A549 (cell line): Measurements from ENCODE around the gene VDR. TPM values are rescaled to one million over a fixed set of nuclear protein-coding genes. Genes with fewer than 3 reads are reported as not detected.

Experiments used
- ATAC-seq, 2 experiments: fragments of 200-7000 bp in 1 of 2; fragments of >200 bp in 1 of 2; cut with Nextera tagmentation in 1 of 2; cut with Tn5 transposase in 1 of 2; 3 replicates each; pipeline versions ENCODE4 v1.8.0 to v1.9.1; 2018 to 2020; ENCODE audit warnings: mild to moderate bottlenecking in 1 of 2, moderate library complexity in 1 of 2
- CTCF ChIA-PET: fragments of 300-600 bp; sonication (Branson Sonifier 250); formaldehyde crosslinking; extraction: SDS; loops from one replicate; lab custom pipeline; 2021; ENCODE audit warnings: antibody characterized with exemption, inconsistent platforms; lab: Yijun Ruan, JAX
- POLR2A ChIA-PET: fragments of 350-600 bp; formaldehyde crosslinking; extraction: SDS; loops from one replicate; lab custom pipeline; 2021; ENCODE audit warnings: antibody characterized with exemption, inconsistent platforms; lab: Yijun Ruan, JAX
- DNase-seq, 2 experiments: peaks; one replicate each; pipeline versions ENCODE4 v3.0.0 to v3.0.0-alpha.2; 2011 to 2016; ENCODE audit warnings: low read depth in 1 of 2, low spot score in 1 of 2
- FAIRE-seq: peaks from 2 replicates; lab custom pipeline; 2011; peaks lifted over from hg19 to GRCh38; lab: Jason Lieb, UNC
- H3K27ac ChIP-seq, 2 experiments: fragments of >200 bp; sonication (Bioruptor Twin); formaldehyde crosslinking; 3 replicates each; pipeline ENCODE4 v1.5.1; 2016 to 2017
- H3K4me1 ChIP-seq: fragments of >200 bp; sonication (Bioruptor Twin); formaldehyde crosslinking; 3 replicates; pipeline ENCODE4 v1.6.1; 2016
- H3K4me2 ChIP-seq: fragments of >200 bp; sonication (Bioruptor Twin); formaldehyde crosslinking; 3 replicates; pipeline ENCODE4 v1.6.1; 2016
- H3K4me3 ChIP-seq: fragments of >200 bp; sonication (Bioruptor Twin); formaldehyde crosslinking; 3 replicates; pipeline ENCODE4 v1.5.1; 2016
- H3K9me3 ChIP-seq: fragments of >200 bp; sonication (Bioruptor Twin); formaldehyde crosslinking; 3 replicates; pipeline ENCODE4 v1.6.1; 2016
- CHD4 ChIP-seq: fragments of 200-600 bp; sonication (generic); IDR thresholded peaks from 2 replicates; pipeline ENCODE4 v1.6.1; 2016; ENCODE audit warnings: antibody characterized with exemption, mild to moderate bottlenecking, borderline replicate concordance
- EHF ChIP-seq: fragments of 250-450 bp; sonication (Bioruptor Pico); IDR thresholded peaks from 2 replicates; pipeline ENCODE4 v1.5.0; 2020; ENCODE audit warnings: mild to moderate bottlenecking
- ESRRA ChIP-seq: fragments of 150-350 bp; IDR thresholded peaks from 2 replicates; pipeline ENCODE4 v1.6.1; 2014; ENCODE audit warnings: mild to moderate bottlenecking, low read length, borderline replicate concordance
- FOSB ChIP-seq: fragments of 250-450 bp; sonication (Bioruptor Pico); IDR thresholded peaks from 2 replicates; pipeline ENCODE4 v1.5.0; 2020; ENCODE audit warnings: mild to moderate bottlenecking, moderate library complexity
- FOSL2 ChIP-seq, 2 experiments: fragments of 450-650 bp in 1 of 2; fragments of >200 bp in 1 of 2; sonication (Bioruptor Twin) in 1 of 2; formaldehyde crosslinking; IDR thresholded peaks; 2 replicates each; pipeline versions ENCODE4 v1.5.0 to v1.6.1; 2016 to 2020; ENCODE audit warnings: mild to moderate bottlenecking in 1 of 2, moderate library complexity in 1 of 2
- FOXS1 ChIP-seq: fragments of 250-450 bp; sonication (Bioruptor Pico); IDR thresholded peaks from 2 replicates; pipeline ENCODE4 v1.5.0; 2020; ENCODE audit warnings: mild to moderate bottlenecking, moderate library complexity
- HDAC2 ChIP-seq: fragments of 200-600 bp; sonication (generic); IDR thresholded peaks from 2 replicates; pipeline ENCODE4 v1.6.1; 2016
- HEYL ChIP-seq: fragments of 250-450 bp; sonication (Bioruptor Pico); IDR thresholded peaks from 2 replicates; pipeline ENCODE4 v1.8.0; 2021; ENCODE audit warnings: mild to moderate bottlenecking, moderate library complexity
- JUN ChIP-seq, 2 experiments: fragments of >200 bp; sonication (Bioruptor Twin); formaldehyde crosslinking; IDR thresholded peaks; 2 replicates in 1 of 2; 3 replicates in 1 of 2; pipeline ENCODE4 v1.6.1; 2016 to 2017
- KDM1A ChIP-seq: fragments of 200-600 bp; sonication (generic); IDR thresholded peaks from 2 replicates; pipeline ENCODE4 v1.6.1; 2016; ENCODE audit warnings: low read depth, mild to moderate bottlenecking
- NFE2L2 ChIP-seq: fragments of 150-350 bp; conservative IDR thresholded peaks from 2 replicates; pipeline ENCODE4 v1.6.1; 2014; ENCODE audit warnings: low read length
- RAD21 ChIP-seq, 2 experiments: fragments of >200 bp in 1 of 2; sonication (Bioruptor Twin) in 1 of 2; formaldehyde crosslinking in 1 of 2; IDR thresholded peaks in 1 of 2; conservative IDR thresholded peaks in 1 of 2; 2 replicates in 1 of 2; 3 replicates in 1 of 2; pipeline ENCODE4 v1.6.1; 2012 to 2018; ENCODE audit warnings: inconsistent platforms in 1 of 2
- RFX5 ChIP-seq: fragments of 450-650 bp; IDR thresholded peaks from 2 replicates; pipeline ENCODE4 v1.7.1; 2014; ENCODE audit warnings: antibody characterized with exemption, mild to moderate bottlenecking, moderate library complexity
- SMC3 ChIP-seq: fragments of >200 bp; sonication (Bioruptor Twin); formaldehyde crosslinking; IDR thresholded peaks from 3 replicates; pipeline ENCODE4 v1.6.1; 2018; ENCODE audit warnings: inconsistent platforms
- ZC3H11A ChIP-seq: fragments of 450-650 bp; IDR thresholded peaks from 2 replicates; pipeline ENCODE4 v1.6.1; 2014; ENCODE audit warnings: antibody characterized with exemption, mild to moderate bottlenecking
- ZNF302 ChIP-seq: fragments of 250-450 bp; sonication (Bioruptor Pico); IDR thresholded peaks from 2 replicates; pipeline ENCODE4 v1.9.0; 2021; ENCODE audit warnings: inconsistent platforms, mild to moderate bottlenecking, moderate library complexity
- ZSCAN20 ChIP-seq: fragments of 250-450 bp; sonication (Bioruptor Pico); IDR thresholded peaks from 2 replicates; pipeline ENCODE4 v1.8.0; 2022; ENCODE audit warnings: mild to moderate bottlenecking, moderate library complexity
- WGBS: methylation state at CpG from one replicate; pipeline ENCODE4 v1.1.6; 2017; ENCODE audit errors: missing lambda C conversion rate; 5-methylcytosine and 5-hydroxymethylcytosine counted together
- polyA plus RNA-seq, 4 experiments: library from polyadenylated mRNA; depleted of rRNA in 3 of 4; stranded (reverse); fragments of >200 nt; fragmentation: RNase III in 1 of 4; extraction: RNeasy Plus Mini Kit Qiagen cat#74134 plus additional on column Dnase treatment in 1 of 4; gene quantifications; 2 replicates in 3 of 4; 3 replicates in 1 of 4; pipeline ENCODE4 v1.2.3, GENCODE V29; 2011 to 2017
- TF ChIP-seq, protein P1 (sequence below): fragments of >200 bp; sonication (Bioruptor Twin); formaldehyde crosslinking; IDR thresholded peaks from 3 replicates; pipeline ENCODE4 v1.5.1; 2016
- TF ChIP-seq, protein P2 (sequence below): fragments of 250-450 bp; sonication (Bioruptor Pico); IDR thresholded peaks from 2 replicates; pipeline ENCODE4 v1.5.0; 2020; ENCODE audit warnings: low read depth, mild to moderate bottlenecking, moderate library complexity
- TF ChIP-seq, protein P3 (sequence below): fragments of 450-650 bp; IDR thresholded peaks from 2 replicates; pipeline ENCODE4 v1.6.1; 2014; ENCODE audit warnings: antibody characterized with exemption

VDR gene
- polyA plus RNA-seq, 2 of the 4 experiments (the other 2 are of a cell fraction): 1.9 to 2.1 TPM

GRCh38 chr12:47901718-47902093, 3.1 kb downstream of the VDR start:
- Histone ChIP-seq H3K27ac (no peak overlapping the region), H3K4me3 (no peak overlapping the region), H3K9me3 (no peaks in the 10 kb centered on the region), H3K4me1 (peaks cover 21% of the 10 kb centered on the region), H3K4me2 (no peak overlapping the region)
- DNase-seq (no peak), FAIRE-seq (no peak), ATAC-seq (no peak)
- POLR2A ChIA-PET: interaction anchor here (1.6 kb wide), 1 partner anchor 256 kb away, joined by 4 read pairs; the partner anchor contains the start of gene ASB8
- WGBS: 76% methylated on average over 6 of the region's 6 CpGs
- CTCF ChIA-PET: interaction anchor here (1.1 to 1.8 kb wide), 2 partner anchors 14 to 48 kb away, joined by 4 to 5 read pairs; no protein-coding TSS in a partner anchor
- TF ChIP-seq CHD4: no peak

GRCh38 chr12:47901063-47901717, 3.6 kb downstream of the VDR start:
- H3K27ac ChIP-seq: no peak overlapping the region
- TF ChIP-seq NFE2L2: no peak
- TF ChIP-seq, all 56 proteins: peak for 0
- DNase-seq (no peak), ATAC-seq (no peak), FAIRE-seq (no peak)
- Histone ChIP-seq H3K4me3 (no peak overlapping the region), H3K4me2 (no peak overlapping the region), H3K9me3 (no peaks in the 10 kb centered on the region), H3K4me1 (peaks cover 26% of the 10 kb centered on the region)
- POLR2A ChIA-PET: interaction anchor here (1.6 kb wide), 1 partner anchor 256 kb away, joined by 4 read pairs; the partner anchor contains the start of gene ASB8
- 89% methylated on average over 10 of the region's 10 CpGs for WGBS
- CTCF ChIA-PET: interaction anchor here (1.8 to 2.5 kb wide), 3 partner anchors 10 to 15 kb away, joined by 4 to 13 read pairs (median 7); no protein-coding TSS in a partner anchor

- Histone ChIP-seq H3K27ac (no peak overlapping the region), H3K4me2 (no peak overlapping the region), H3K9me3 (no peaks in the 10 kb centered on the region), H3K4me1 (peaks cover 24% of the 10 kb centered on the region), H3K4me3 (no peak overlapping the region)
- POLR2A ChIA-PET: interaction anchor here (1.6 kb wide), 1 partner anchor 257 kb away, joined by 4 read pairs; the partner anchor contains the start of gene ASB8
- FAIRE-seq (no peak), DNase-seq (peak in 1 of 2 experiments; percentile 63), ATAC-seq (0 out of 6 replicates have a peak, but pooled peaks of 1 of the 2 experiments have one; percentile 7)
- TF ChIP-seq, protein P1, sequence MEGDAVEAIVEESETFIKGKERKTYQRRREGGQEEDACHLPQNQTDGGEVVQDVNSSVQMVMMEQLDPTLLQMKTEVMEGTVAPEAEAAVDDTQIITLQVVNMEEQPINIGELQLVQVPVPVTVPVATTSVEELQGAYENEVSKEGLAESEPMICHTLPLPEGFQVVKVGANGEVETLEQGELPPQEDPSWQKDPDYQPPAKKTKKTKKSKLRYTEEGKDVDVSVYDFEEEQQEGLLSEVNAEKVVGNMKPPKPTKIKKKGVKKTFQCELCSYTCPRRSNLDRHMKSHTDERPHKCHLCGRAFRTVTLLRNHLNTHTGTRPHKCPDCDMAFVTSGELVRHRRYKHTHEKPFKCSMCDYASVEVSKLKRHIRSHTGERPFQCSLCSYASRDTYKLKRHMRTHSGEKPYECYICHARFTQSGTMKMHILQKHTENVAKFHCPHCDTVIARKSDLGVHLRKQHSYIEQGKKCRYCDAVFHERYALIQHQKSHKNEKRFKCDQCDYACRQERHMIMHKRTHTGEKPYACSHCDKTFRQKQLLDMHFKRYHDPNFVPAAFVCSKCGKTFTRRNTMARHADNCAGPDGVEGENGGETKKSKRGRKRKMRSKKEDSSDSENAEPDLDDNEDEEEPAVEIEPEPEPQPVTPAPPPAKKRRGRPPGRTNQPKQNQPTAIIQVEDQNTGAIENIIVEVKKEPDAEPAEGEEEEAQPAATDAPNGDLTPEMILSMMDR: 0 out of 3 replicates have a peak, but pooled peaks have one; percentile 10
- TF ChIP-seq ESRRA (no peak), SMC3 (0 out of 3 replicates have a peak, but pooled peaks have one; percentile 16), RAD21 (conservative IDR thresholded peaks at IDR 0.05 in 1 of 2, IDR thresholded peaks at IDR 0.05 in 1 of 2) (peak; percentile 18 to 31; a peak in 2 of 5 replicates)
- TF ChIP-seq, protein P2, sequence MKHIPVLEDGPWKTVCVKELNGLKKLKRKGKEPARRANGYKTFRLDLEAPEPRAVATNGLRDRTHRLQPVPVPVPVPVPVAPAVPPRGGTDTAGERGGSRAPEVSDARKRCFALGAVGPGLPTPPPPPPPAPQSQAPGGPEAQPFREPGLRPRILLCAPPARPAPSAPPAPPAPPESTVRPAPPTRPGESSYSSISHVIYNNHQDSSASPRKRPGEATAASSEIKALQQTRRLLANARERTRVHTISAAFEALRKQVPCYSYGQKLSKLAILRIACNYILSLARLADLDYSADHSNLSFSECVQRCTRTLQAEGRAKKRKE: no peak
- CTCF ChIA-PET: interaction anchor here (0.7 to 3.1 kb wide), 9 partner anchors 8 to 158 kb away, joined by 3 to 13 read pairs (median 6); partner anchors contain the start of gene TMEM106C
- WGBS: 45% methylated on average over 8 of the region's 8 CpGs
Observed at GRCh38 chr12:47900131-47901062, 4.4 kb downstream of the VDR start.

DNA sequence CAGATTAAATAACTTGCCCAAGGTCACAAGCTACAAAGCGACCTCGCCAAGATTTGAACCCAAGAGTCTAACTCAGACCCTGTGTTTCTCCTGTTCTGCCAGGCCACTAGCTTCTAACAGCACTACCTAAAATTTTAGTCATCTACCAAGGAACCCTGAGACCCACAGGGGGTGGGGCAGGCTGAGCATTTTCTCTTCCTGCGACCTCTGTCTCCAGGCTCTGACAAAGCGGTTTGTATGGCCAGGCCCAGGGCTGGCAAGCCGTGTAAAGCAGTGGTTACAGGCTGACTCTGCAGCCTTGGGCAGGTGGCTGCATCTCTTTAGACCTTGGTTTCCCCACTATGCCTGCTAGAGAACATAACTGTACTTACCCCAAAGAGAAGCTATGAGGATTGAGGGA, 5.3 kb downstream of the VDR start:
- Histone ChIP-seq H3K4me2 (no peak overlapping the region), H3K4me3 (no peak overlapping the region), H3K4me1 (peaks cover 23% of the 10 kb centered on the region), H3K27ac (no peak overlapping the region), H3K9me3 (no peaks in the 10 kb centered on the region)
- WGBS: 93% methylated on average over 5 of the region's 5 CpGs
- FAIRE-seq (no peak), DNase-seq (no peak), ATAC-seq (no peak)
- CTCF ChIA-PET: interaction anchor here (0.8 to 3.1 kb wide), 9 partner anchors 9 to 184 kb away, joined by 3 to 13 read pairs (median 6); partner anchors contain the start of gene TMEM106C
- POLR2A ChIA-PET: no interaction called here
- no peak for TF ChIP-seq FOSB (CRISPR knock-in tag)
- TF ChIP-seq FOXS1: no peak
- TF ChIP-seq JUN (IDR thresholded peaks at IDR 0.05): no peak
- no peak for TF ChIP-seq FOSL2 (IDR thresholded peaks at IDR 0.05)
- TF ChIP-seq FOSL2 (CRISPR knock-in tag; IDR thresholded peaks at IDR 0.05): no peak
- TF ChIP-seq, protein P3, sequence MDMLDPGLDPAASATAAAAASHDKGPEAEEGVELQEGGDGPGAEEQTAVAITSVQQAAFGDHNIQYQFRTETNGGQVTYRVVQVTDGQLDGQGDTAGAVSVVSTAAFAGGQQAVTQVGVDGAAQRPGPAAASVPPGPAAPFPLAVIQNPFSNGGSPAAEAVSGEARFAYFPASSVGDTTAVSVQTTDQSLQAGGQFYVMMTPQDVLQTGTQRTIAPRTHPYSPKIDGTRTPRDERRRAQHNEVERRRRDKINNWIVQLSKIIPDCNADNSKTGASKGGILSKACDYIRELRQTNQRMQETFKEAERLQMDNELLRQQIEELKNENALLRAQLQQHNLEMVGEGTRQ: no peak
- TF ChIP-seq ZSCAN20 (CRISPR knock-in tag): no peak
- no peak for TF ChIP-seq ZC3H11A
- TF ChIP-seq HEYL (CRISPR knock-in tag): no peak
- TF ChIP-seq ZNF302: no peak
- TF ChIP-seq, protein P1: no peak
- no peak for TF ChIP-seq EHF (CRISPR knock-in tag)
- no peak for TF ChIP-seq RFX5
- TF ChIP-seq KDM1A: no peak
- no peak for TF ChIP-seq HDAC2
- no peak for TF ChIP-seq SMC3
